ENCODE data around the gene RBPMS2. TPM values are rescaled to one million over a fixed set of nuclear protein-coding genes. Genes with fewer than 3 reads are reported as not detected.
"Not testable (repeated sequence)": the region's sequence is repeated elsewhere in the genome, so short reads cannot be mapped to it uniquely, and the experiment has no call there.

Gene RBPMS2
- total and polyA plus RNA-seq, 2 of the 8 experiments (the other 6 are each of a cell fraction or from before 2014, with no cell fraction given), result 55.8 to 238 TPM

- H3K27me3 ChIP-seq (replicated peaks in 1 of 4; ENCODE audit: control insufficient read depth in 3 of 4, extremely low read depth in 1 of 4, insufficient read depth in 3 of 4, low read length in 3 of 4); H3K4me2 ChIP-seq (ENCODE audit: insufficient read depth in 1 of 2, low read depth in 2 of 2, low read length in 2 of 2); H4K5ac ChIP-seq (ENCODE audit: insufficient read length, low read depth, low read length); H3K4ac ChIP-seq (replicated peaks; ENCODE audit: insufficient read length, low read depth, low read length); H2AK5ac ChIP-seq (ENCODE audit: low read depth, low read length); H3K23ac ChIP-seq (ENCODE audit: insufficient read length); DNase-seq (ENCODE audit: low read depth in 1 of 2, low spot score in 2 of 2); H2BK120ac ChIP-seq (replicated peaks; ENCODE audit: low read depth, low read length); H3K18ac ChIP-seq (ENCODE audit: extremely low read depth, low read length); H3K4me1 ChIP-seq (replicated peaks in 1 of 4; ENCODE audit: control insufficient read depth in 3 of 4, insufficient read depth in 4 of 4, low read length in 3 of 4); H3K14ac ChIP-seq (ENCODE audit: insufficient read length); H2BK15ac ChIP-seq (ENCODE audit: low read length); H3K79me1 ChIP-seq (ENCODE audit: low read depth, low read length); H4K20me1 ChIP-seq (replicated peaks in 1 of 2; ENCODE audit: control insufficient read depth in 1 of 2, insufficient read depth in 2 of 2, low read length in 2 of 2); CTCF ChIA-PET (ENCODE audit: partially characterized antibody); H3K36me3 ChIP-seq (ENCODE audit: control insufficient read depth in 2 of 4, insufficient read depth in 4 of 4, low read length in 3 of 4); H3K79me2 ChIP-seq (ENCODE audit: control insufficient read depth in 1 of 2, insufficient read depth in 2 of 2, low read length in 2 of 2); H2BK20ac ChIP-seq (ENCODE audit: low read length); H3K27ac ChIP-seq (ENCODE audit: low read depth, low read length); H3K23me2 ChIP-seq (ENCODE audit: low read depth, low read length); POLR2A ChIA-PET (ENCODE audit: partially characterized antibody); H4K91ac ChIP-seq (replicated peaks; ENCODE audit: insufficient read length, low read length); H3K9me3 ChIP-seq (ENCODE audit: insufficient read depth in 2 of 2, low read depth in 1 of 2, low read length in 1 of 2); H2BK5ac ChIP-seq (ENCODE audit: low read depth, low read length); H2BK12ac ChIP-seq (ENCODE audit: low read depth, low read length); H3K56ac ChIP-seq (replicated peaks; ENCODE audit: insufficient read length, low read depth, low read length); FAIRE-seq; H3K4me3 ChIP-seq (ENCODE audit: extremely low read depth in 1 of 4, insufficient read depth in 2 of 4, low read depth in 3 of 4, low read length in 4 of 4); H2AFZ ChIP-seq (ENCODE audit: low read length); H4K8ac ChIP-seq (ENCODE audit: extremely low read depth, insufficient read depth, low read length); H3K9ac ChIP-seq (replicated peaks in 1 of 4; ENCODE audit: extremely low read depth in 1 of 4, low read depth in 3 of 4, low read length in 3 of 4): not testable (repeated sequence)
- no CpG with 5 or more reads among the region's 29 CpGs for WGBS, 2 experiments (ENCODE audit: extremely low coverage in 1 of 2, insufficient coverage in 1 of 2, insufficient read length in 1 of 2, insufficient replicate concordance in 2 of 2, low coverage in 1 of 2, low lambda C conversion rate in 2 of 2, missing lambda C conversion rate in 1 of 2)
Observed at GRCh38 chr15:64798905-64799304, 23.5 kb upstream of the RBPMS2 start.

- not testable (repeated sequence) for H3K18ac ChIP-seq (ENCODE audit: extremely low read depth, low read length); H4K20me1 ChIP-seq (replicated peaks in 1 of 2; ENCODE audit: control insufficient read depth in 1 of 2, insufficient read depth in 2 of 2, low read length in 2 of 2); H3K79me2 ChIP-seq (ENCODE audit: control insufficient read depth in 1 of 2, insufficient read depth in 2 of 2, low read length in 2 of 2); H2BK5ac ChIP-seq (ENCODE audit: low read depth, low read length); FAIRE-seq; H3K4ac ChIP-seq (replicated peaks; ENCODE audit: insufficient read length, low read depth, low read length); H2AFZ ChIP-seq (ENCODE audit: low read length); H3K4me1 ChIP-seq (replicated peaks in 1 of 4; ENCODE audit: control insufficient read depth in 3 of 4, insufficient read depth in 4 of 4, low read length in 3 of 4); H2BK20ac ChIP-seq (ENCODE audit: low read length); H3K14ac ChIP-seq (ENCODE audit: insufficient read length); H2BK15ac ChIP-seq (ENCODE audit: low read length); H3K23ac ChIP-seq (ENCODE audit: insufficient read length); H2AK5ac ChIP-seq (ENCODE audit: low read depth, low read length); H2BK12ac ChIP-seq (ENCODE audit: low read depth, low read length); H3K9ac ChIP-seq (replicated peaks in 1 of 4; ENCODE audit: extremely low read depth in 1 of 4, low read depth in 3 of 4, low read length in 3 of 4); H3K79me1 ChIP-seq (ENCODE audit: low read depth, low read length); H3K56ac ChIP-seq (replicated peaks; ENCODE audit: insufficient read length, low read depth, low read length); H4K8ac ChIP-seq (ENCODE audit: extremely low read depth, insufficient read depth, low read length); H2BK120ac ChIP-seq (replicated peaks; ENCODE audit: low read depth, low read length); H3K4me3 ChIP-seq (ENCODE audit: extremely low read depth in 1 of 4, insufficient read depth in 2 of 4, low read depth in 3 of 4, low read length in 4 of 4); H3K27me3 ChIP-seq (replicated peaks in 1 of 4; ENCODE audit: control insufficient read depth in 3 of 4, extremely low read depth in 1 of 4, insufficient read depth in 3 of 4, low read length in 3 of 4); DNase-seq (ENCODE audit: low read depth in 1 of 2, low spot score in 2 of 2); H3K9me3 ChIP-seq (ENCODE audit: insufficient read depth in 2 of 2, low read depth in 1 of 2, low read length in 1 of 2); H3K36me3 ChIP-seq (ENCODE audit: control insufficient read depth in 2 of 4, insufficient read depth in 4 of 4, low read length in 3 of 4); H4K5ac ChIP-seq (ENCODE audit: insufficient read length, low read depth, low read length); H3K4me2 ChIP-seq (ENCODE audit: insufficient read depth in 1 of 2, low read depth in 2 of 2, low read length in 2 of 2); H4K91ac ChIP-seq (replicated peaks; ENCODE audit: insufficient read length, low read length); H3K23me2 ChIP-seq (ENCODE audit: low read depth, low read length); H3K27ac ChIP-seq (ENCODE audit: low read depth, low read length)
- CTCF ChIA-PET (ENCODE audit: partially characterized antibody), result interaction anchor here (1.0 to 1.8 kb wide), 2 partner anchors 9 to 68 kb away, joined by 3 to 4 read pairs; no protein-coding TSS in a partner anchor
- POLR2A ChIA-PET (ENCODE audit: partially characterized antibody), result interaction anchor here (11.3 to 25.1 kb wide), 2 partner anchors 15 to 16 kb away, joined by 74 to 748 read pairs; no protein-coding TSS in a partner anchor
- WGBS, 2 experiments (ENCODE audit: extremely low coverage in 1 of 2, insufficient coverage in 1 of 2, insufficient read length in 1 of 2, insufficient replicate concordance in 2 of 2, low coverage in 1 of 2, low lambda C conversion rate in 2 of 2, missing lambda C conversion rate in 1 of 2), result 89% methylated on average over 9 of the region's 9 CpGs; no CpG with 5 or more reads in 1 of the 2 experiments
Observed at GRCh38 chr15:64795921-64796320, 20.5 kb upstream of the RBPMS2 start.

Data from H1 (cell line).